MG63 (cell line): ENCODE results near the gene KLHL17. TPM values are rescaled to one million over a fixed set of nuclear protein-coding genes. Genes with fewer than 3 reads are reported as not detected.

ENCODE experiments used
- DNase-seq: peaks from one replicate; pipeline ENCODE4 v3.0.0-alpha.2; 2020
- H3K27me3 ChIP-seq: fragments of 250-450 bp; sonication (Bioruptor Pico); 2 replicates; pipeline ENCODE4 v1.5.1; 2020; ENCODE audit warnings: mild to moderate bottlenecking, moderate library complexity
- H3K36me3 ChIP-seq: fragments of 250-450 bp; sonication (Bioruptor Pico); 2 replicates; pipeline ENCODE4 v1.5.1; 2020; ENCODE audit warnings: mild to moderate bottlenecking, moderate library complexity
- H3K4me3 ChIP-seq: fragments of 250-450 bp; sonication (Bioruptor Pico); 2 replicates; pipeline ENCODE4 v1.5.1; 2020; ENCODE audit warnings: mild to moderate bottlenecking, moderate library complexity
- H3K9me3 ChIP-seq: fragments of 250-450 bp; sonication (Bioruptor Pico); 2 replicates; pipeline ENCODE4 v1.5.1; 2020; ENCODE audit warnings: mild to moderate bottlenecking, moderate library complexity
- total RNA-seq: library from RNA; depleted of rRNA; stranded (reverse); fragments of >200 nt; shearing (Covaris generic); gene quantifications from 2 replicates; pipeline ENCODE4 v1.2.3, GENCODE V29; 2014; ENCODE audit warnings: low replicate concordance

The KLHL17 gene
- total RNA-seq, 1 experiment from 2014 or later: 6.7 TPM

DNA sequence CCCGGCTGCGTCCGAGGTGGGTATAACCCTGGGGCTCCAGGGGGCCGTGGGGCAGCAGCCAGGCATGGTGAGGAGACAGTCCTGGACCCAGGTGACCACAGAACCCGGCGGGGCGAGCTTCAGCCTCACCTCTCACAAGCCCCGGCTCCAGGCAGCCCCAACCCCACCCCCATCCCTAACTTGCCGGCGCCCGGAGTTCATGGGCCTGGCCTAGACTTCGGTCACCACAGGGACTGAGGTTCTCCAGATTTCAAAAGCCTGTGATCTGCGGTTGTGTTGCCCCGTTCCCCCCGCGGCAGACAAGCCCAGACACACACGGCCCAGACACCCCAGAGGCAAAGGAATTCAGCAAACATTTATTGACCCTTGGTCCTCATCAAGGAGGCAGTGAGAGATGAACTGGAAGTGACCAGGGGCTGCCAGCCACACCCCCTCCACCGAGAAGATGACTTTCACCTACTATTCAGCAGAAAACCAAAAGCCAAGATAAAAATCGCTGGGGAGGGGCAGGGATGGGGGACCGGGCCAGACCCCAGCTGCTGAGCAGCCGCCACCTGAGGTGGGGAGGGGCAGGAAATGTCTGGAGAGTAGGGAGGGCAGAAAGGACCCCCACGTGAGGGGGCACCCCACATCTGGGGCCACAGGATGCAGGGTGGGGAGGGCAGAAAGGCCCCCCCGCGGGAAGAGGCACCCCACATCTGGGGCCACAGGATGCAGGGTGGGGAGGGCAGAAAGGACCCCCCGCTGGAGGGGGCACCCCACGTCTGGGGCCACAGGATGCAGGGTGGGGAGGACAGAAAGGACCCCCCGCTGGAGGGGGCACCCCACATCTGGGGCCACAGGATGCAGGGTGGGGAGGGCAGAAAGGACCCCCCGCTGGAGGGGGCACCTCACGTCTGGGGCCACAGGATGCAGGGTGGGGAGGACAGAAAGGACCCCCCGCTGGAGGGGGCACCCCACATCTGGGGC, 35.6 kb downstream of the KLHL17 start:
- Histone ChIP-seq H3K36me3 (no peaks in the 10 kb centered on the region), H3K4me3 (no peak overlapping the region), H3K27me3 (no peaks in the 10 kb centered on the region), H3K9me3 (no peaks in the 10 kb centered on the region)
- no peak for DNase-seq

DNA sequence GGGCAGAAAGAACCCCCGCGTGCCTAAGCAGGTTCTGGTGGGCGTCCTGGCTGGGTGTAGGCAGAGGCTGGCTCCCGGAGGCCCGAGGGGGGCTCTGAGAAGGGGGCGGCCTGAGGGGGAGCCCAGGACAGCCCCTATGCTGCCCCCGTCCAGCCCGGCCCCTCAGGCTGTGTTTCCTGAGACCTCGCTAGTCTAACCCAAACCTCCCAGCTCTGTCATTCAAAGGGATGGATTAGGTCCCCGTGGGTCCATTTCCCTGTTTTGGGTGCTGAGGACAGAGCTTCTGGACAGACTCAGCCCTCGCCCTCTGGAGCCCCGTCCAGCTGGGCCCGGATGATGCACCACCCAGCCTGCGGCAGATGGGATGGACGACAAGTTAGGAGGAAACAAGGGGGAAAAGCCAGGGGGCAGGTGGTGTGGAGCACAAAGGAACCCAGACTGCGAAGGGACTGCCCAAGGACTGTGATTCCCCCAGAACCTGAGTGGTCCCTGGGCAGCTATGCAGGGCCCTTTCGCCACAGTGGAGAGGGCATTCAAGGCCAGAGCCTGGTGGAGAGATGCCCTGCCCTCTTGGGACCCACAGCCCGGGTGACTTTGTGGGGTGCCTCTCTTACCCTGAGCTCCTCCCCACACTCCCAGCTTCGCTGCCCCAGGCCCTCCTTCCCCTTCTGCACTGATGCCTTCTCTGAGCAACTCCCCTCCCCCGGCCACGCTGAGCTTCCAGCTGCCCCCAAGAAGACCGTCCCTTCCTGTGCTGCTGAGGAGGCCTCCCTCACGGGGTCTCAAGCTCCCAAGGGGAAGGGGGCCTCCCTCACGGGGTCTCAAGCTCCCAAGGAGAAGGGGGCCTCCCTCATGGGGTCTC, 36.7 kb downstream of the KLHL17 start:
- no peaks in the 10 kb centered on the region for H3K36me3 ChIP-seq
- no peaks in the 10 kb centered on the region for H3K27me3 ChIP-seq
- H3K9me3 ChIP-seq: no peaks in the 10 kb centered on the region
- H3K4me3 ChIP-seq: no peak overlapping the region
- no peak for DNase-seq

DNA sequence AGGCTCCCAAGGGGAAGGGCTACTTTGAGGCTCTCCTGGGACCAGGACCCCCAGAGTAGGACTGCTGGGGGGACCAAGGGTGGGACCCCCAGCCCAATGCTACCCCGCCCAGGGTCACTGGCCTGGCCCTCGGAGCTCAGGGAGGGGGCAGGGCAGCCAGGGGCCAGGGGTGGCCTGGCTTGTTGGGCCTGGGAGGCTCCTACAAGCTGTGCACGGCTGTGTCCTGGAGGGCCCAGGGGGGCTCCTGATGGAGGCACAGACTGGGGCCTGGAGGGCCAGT, 37.3 kb downstream of the KLHL17 start:
- H3K36me3 ChIP-seq: no peaks in the 10 kb centered on the region
- no peaks in the 10 kb centered on the region for H3K27me3 ChIP-seq
- H3K9me3 ChIP-seq: no peaks in the 10 kb centered on the region
- no peak for DNase-seq
- H3K4me3 ChIP-seq: no peak overlapping the region

DNA sequence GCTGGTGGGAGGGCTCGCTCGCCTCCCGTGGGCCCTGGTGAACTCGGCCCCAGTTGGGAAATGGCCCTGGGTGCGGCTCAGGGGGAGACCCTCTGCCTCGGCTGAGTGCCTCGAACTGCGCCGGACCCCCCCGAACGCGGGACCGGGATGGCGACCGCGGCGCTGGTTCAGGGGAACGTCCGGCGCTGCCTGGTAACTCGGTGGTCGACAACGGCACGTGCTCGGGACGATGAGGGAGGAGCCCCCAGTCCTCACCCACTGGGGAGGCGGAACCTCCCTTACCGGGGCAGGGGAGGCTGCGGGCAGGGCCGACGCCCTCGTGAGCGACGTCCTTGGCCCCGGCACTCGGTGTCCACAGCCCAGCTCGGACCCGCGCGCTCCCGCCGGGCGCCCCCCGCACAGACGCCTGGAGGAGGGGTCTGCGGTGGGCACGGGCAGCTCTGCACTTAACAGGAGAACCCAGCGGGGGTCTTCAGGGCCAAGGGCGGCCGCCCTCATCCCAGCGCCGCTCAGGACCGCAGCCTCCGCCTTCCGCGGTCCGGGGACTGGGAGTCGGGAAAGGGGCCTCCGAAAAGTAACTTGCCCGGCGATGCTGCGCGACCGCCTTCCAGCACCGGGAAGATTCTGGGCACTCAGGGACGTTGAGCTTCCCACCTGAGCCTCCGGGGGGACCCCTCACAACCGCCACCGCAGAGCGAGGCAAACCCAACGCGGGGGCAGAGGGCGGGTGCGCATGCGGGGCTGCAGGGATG, 37.8 kb downstream of the KLHL17 start:
- no peaks in the 10 kb centered on the region for H3K27me3 ChIP-seq
- no peak for DNase-seq
- H3K9me3 ChIP-seq: no peaks in the 10 kb centered on the region
- H3K36me3 ChIP-seq: no peaks in the 10 kb centered on the region
- no peak overlapping the region for H3K4me3 ChIP-seq

DNA sequence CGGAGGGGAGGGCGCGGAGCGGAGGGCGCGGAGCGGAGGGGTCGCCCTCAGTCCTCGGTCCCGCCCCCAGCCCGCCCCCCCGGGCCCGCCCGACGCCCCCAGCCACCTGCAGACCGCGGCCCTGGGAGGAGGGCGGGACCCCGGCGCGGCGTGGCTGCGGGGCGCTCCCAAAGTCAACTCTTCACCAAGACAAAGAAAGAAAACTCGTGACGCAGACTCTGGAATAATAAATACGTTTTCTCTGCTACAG, 38.3 kb downstream of the KLHL17 start:
- H3K27me3 ChIP-seq: no peaks in the 10 kb centered on the region
- no peaks in the 10 kb centered on the region for H3K36me3 ChIP-seq
- DNase-seq: no peak
- peak overlapping the region; percentile 84 for H3K4me3 ChIP-seq
- no peaks in the 10 kb centered on the region for H3K9me3 ChIP-seq

DNA sequence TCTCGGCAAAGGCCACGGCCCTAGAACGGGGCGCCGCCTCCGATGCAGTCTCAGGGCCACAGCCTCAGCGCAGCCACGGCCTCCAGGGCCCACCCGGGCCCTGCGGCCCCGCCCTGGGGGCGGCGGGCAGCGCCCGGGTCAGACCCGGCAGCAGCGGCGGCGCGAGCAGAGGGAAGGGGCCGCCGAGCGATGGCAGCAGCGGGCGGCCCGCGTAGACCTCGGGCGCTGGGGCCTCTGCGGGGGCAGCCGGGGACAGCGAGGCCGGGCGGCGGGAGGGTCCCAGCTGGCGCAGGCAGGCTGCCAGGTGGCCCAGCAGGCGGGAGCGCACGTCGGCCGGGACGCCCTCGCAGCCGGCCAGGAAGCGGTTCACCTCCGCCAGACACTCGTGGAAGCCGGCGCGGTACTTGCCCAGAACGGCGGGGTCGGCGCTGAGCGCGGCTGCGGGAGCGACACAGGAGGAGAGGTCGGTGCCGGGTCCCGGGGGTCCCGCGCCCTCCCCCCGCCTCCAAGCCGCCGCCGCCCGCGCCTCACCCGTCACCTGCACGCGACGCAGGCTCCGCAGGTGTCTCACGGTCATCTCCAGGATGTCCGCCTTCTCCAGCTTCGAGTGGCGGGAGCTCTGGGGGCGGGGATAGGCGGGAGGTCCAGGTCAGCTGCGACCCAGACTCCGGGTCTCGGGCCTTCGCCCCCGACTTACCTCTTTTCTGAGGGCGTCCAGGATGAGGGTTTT, 38.8 kb downstream of the KLHL17 start:
- Histone ChIP-seq H3K9me3 (no peaks in the 10 kb centered on the region), H3K27me3 (no peaks in the 10 kb centered on the region)
- peak; percentile 43 for DNase-seq

DNA sequence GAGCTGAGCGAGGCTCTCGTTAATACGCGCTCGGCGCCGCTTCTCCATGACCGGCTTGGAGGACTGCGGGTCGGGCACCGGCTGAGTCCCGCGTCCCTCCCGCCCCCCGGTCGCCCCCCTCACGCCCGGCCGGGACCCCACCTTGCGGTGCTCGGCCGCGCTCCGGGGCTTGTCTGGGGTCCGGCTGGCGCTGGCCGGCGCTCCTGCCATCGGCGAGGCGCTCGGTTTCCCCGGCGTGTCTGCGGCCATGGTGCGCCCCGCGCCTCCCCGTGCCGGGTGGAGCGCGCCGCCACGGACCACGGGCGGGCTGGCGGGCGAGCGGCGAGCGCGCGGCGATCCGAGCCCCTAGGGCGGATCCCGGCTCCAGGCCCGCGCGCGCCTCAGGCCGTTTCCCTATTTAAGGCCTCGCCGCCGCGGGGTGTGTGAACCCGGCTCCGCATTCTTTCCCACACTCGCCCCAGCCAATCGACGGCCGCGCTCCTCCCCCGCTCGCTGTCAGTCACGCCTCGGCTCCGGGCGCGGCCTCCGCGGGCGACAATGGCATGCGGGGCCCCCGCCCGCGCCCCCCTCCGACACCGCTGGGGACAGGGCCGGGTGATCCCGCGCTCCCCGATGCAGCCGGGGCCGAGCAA, 39.5 kb downstream of the KLHL17 start, which contains the start of gene HES4:
HES4 (minus strand) TSS at position 373 of the 632 bp plus-strand sequence; CDS start at position 249, 124 bp downstream.
- Histone ChIP-seq H3K36me3 (no peaks in the 10 kb centered on the region), H3K4me3 (peak within 1 kb of the TSS; percentile 84), H3K9me3 (no peaks in the 10 kb centered on the region), H3K27me3 (no peaks in the 10 kb centered on the region)
- DNase-seq: peak; percentile 94

More for the DNA sequence above, 38.8 kb downstream of the KLHL17 start:
- Histone ChIP-seq H3K4me3 (peak overlapping the region; percentile 84), H3K36me3 (no peaks in the 10 kb centered on the region)

DNA sequence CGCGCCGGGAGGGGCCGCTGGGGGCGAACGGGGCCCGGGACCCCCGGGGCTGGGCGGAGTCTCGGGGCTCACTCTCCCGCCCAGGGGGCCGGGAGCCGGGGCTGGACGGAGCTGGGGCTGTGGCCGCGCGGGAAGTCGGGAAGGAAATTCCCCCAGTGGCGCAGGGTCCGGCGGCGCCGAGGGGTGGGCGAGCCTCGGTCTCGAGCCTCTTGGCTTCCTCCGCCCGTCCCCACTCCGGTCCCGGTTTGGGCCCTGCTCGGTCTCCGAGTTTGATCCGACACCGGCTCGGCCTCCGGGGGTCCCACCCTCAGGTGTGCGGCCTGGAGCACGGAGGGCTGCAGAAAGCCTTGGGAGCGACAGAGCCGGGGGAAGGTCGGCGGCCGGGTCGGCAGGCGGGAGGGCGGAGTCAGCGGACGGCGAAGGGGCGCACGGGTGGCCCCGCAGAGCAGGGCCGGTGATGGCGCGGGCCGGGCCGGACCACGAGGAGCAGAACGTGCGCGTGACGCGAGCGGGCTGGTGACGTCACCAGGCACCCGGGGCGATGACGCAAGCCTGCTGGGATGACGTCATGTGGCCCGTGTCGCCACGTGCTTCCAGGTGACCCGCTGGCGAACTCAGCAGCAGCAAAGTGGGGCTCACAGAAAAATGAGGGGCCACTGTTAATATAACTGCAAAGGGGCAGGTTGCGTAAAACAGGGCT, 40.1 kb downstream of the KLHL17 start:
- Histone ChIP-seq H3K9me3 (no peaks in the 10 kb centered on the region), H3K4me3 (peak overlapping the region; percentile 84), H3K27me3 (no peaks in the 10 kb centered on the region), H3K36me3 (no peaks in the 10 kb centered on the region)
- peak; percentile 85 for DNase-seq

DNA sequence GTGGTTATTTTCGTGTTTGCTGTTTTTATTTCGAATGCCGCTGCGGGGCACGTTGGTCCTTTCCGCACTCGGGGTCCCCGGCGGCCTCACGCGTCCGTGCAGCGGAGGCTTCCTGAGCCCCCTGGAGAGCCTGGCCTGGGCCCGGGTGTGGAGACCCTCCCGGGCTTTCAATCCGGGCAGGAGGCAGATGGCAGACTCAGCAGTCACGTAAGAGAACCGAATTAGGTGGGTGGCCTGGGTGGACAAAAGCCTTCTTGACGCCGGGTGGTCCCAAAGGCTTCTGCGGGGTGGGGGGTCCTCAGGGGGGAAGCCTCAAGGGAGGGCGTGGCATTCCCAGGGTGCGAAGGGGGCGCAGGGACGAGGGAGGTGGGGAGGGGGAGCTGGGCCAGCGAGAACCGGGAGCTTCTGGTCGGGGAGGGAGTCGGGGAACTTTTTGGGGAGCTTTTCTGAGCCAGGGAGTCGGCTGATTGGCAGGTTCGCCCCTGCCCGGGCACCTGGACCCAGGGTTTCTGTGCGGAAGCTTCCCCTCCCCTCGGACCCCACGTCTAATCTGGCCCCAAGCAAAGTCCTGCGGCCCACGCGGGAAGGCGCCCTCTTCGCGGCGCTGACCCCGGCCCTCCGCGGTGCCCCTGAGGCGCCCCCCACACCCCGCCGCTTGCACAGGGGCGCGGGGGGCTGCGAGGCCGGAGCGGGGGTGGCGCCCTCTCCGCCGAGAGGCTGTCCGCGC, 40.8 kb downstream of the KLHL17 start:
- no peaks in the 10 kb centered on the region for H3K36me3 ChIP-seq
- H3K4me3 ChIP-seq: peak overlapping the region; percentile 84
- H3K27me3 ChIP-seq: no peaks in the 10 kb centered on the region
- peak; percentile 38 for DNase-seq
- no peaks in the 10 kb centered on the region for H3K9me3 ChIP-seq

DNA sequence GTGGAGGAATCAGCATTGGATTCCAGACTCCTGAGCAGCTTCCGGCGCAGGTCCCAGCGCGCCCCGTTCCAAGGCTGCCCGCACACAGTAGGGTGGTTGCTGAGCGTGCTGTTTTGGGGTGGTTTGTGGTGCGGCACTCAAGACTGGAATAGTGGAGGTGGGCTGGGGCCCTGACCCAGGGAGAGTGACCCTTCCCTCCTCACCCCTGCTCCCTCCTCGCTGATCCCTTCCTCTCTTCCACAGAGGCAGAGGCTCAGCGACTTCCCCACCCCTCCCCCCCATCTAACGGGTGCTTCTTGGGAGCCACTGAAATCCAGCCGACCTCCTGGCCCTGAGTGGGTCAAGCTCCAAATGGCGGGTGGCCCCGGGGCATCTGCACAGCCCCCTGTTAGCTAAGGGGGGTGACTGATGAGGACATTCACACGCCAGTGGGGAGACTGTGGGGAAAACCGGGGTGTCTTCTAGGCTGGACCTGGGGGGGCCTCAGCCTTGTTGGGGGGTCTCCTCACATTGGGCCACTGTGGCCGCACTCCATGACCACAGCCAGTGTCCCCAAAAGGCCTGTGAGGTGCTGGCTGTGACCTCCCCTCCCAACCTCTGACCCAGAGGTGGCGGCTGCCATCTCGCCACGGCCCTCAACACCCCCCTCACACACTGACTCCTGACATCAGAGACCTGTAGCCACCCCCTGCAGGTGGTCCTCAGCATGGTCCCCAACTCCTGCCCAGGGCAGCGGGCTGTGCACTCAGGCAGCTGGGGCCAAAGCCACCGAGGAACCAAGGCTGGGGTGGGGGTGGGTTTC, 43.4 kb downstream of the KLHL17 start:
- Histone ChIP-seq H3K9me3 (no peaks in the 10 kb centered on the region), H3K27me3 (no peaks in the 10 kb centered on the region), H3K4me3 (no peak overlapping the region), H3K36me3 (no peaks in the 10 kb centered on the region)
- DNase-seq: no peak

DNA sequence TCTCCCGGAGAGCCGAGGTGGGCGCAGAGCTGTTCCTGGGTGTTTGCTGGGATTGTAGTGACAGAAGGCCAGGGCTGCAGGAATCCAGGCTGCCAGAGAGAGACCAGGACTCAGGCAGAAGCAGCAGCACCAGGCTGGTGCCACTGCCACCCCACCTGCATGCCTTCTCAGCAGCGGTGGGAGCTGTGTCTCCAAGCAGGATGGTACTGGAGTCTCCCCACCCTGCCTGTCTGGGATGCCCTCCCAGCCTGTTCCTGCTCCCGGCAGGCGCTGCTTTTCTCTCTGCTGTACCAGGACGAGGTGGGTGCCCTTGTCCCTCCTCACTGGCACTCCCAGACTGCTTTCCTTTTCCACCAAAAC, 44.0 kb downstream of the KLHL17 start:
- Histone ChIP-seq H3K4me3 (no peak overlapping the region), H3K36me3 (no peaks in the 10 kb centered on the region), H3K9me3 (no peaks in the 10 kb centered on the region), H3K27me3 (no peaks in the 10 kb centered on the region)
- no peak for DNase-seq

DNA sequence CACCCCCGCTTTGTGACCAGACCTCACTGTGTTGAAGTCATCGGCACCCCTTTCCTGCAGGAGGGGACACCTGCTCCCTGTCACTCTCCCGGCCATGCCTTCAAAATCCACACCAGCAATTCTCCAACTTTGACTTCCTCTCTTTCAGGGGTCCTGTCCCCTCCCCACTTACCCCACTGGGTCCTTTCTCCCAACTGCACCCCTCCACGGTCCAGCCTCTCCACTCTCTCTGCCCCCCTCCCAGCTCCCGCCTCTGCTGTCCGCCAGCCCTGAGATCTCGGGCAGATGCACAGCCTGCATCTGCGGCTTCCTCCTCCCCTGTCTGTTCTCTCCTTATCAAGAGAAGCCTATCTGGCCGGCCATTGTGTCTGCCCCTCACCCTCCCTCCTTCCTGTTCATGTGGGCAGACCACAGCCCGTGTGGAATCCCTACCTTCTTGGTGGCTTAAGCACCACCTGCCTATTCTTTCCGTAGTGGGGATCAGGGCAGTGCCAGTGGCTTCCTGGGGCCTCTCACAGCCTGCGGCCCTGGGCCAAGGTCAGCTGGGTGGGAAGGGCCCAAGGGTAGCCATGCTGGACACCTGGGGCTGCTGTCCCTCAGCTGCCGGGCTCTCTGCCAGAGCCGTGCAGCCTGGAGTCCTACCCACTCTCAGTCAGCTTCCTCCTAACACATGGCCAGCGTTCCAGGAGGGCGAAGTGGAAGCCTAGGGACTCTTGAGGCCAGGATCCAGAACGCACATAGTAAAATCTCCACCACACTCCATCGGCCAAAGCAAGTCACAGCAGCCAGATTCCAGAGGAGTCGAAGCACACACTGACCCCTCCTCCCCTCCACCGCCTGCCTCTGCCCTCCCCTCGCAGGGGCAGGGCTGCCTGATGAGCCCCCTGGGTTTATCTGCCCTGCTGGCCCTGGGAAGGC, 44.7 kb downstream of the KLHL17 start:
- Histone ChIP-seq H3K9me3 (no peaks in the 10 kb centered on the region), H3K4me3 (no peak overlapping the region), H3K27me3 (no peaks in the 10 kb centered on the region), H3K36me3 (no peaks in the 10 kb centered on the region)
- peak; percentile 50 for DNase-seq

DNA sequence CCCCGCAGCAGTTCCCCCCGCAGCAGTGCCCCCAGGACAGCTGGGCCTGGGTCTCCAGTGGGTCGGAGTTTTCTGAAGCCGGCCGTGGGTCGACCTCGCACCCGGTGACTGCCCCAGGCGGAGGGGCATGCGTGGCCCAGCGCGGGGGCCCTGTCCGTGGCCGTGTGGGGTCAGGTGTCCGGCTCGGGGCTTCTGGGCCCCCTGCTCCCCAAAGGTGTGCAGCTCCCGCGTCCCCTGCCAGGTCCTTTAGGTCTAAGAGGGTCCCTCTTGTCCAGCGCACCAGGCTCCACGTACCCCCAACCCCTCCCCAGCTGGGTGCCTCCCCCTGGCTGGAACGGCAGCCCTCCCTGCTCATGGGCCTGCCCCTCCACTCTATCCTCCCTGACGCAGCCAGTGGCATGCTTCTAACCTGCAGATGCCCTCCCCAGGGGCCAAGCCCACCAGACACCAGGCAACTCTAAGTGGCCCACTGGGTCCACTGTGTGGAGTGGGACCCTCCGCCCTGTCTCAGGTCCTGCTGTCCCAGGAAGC, 45.5 kb downstream of the KLHL17 start:
- no peaks in the 10 kb centered on the region for H3K27me3 ChIP-seq
- no peaks in the 10 kb centered on the region for H3K36me3 ChIP-seq
- no peaks in the 10 kb centered on the region for H3K9me3 ChIP-seq
- H3K4me3 ChIP-seq: no peak overlapping the region
- DNase-seq: no peak
